Measurements from ENCODE around the gene A1BG.

The A1BG gene, protein sequence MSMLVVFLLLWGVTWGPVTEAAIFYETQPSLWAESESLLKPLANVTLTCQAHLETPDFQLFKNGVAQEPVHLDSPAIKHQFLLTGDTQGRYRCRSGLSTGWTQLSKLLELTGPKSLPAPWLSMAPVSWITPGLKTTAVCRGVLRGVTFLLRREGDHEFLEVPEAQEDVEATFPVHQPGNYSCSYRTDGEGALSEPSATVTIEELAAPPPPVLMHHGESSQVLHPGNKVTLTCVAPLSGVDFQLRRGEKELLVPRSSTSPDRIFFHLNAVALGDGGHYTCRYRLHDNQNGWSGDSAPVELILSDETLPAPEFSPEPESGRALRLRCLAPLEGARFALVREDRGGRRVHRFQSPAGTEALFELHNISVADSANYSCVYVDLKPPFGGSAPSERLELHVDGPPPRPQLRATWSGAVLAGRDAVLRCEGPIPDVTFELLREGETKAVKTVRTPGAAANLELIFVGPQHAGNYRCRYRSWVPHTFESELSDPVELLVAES

DNA sequence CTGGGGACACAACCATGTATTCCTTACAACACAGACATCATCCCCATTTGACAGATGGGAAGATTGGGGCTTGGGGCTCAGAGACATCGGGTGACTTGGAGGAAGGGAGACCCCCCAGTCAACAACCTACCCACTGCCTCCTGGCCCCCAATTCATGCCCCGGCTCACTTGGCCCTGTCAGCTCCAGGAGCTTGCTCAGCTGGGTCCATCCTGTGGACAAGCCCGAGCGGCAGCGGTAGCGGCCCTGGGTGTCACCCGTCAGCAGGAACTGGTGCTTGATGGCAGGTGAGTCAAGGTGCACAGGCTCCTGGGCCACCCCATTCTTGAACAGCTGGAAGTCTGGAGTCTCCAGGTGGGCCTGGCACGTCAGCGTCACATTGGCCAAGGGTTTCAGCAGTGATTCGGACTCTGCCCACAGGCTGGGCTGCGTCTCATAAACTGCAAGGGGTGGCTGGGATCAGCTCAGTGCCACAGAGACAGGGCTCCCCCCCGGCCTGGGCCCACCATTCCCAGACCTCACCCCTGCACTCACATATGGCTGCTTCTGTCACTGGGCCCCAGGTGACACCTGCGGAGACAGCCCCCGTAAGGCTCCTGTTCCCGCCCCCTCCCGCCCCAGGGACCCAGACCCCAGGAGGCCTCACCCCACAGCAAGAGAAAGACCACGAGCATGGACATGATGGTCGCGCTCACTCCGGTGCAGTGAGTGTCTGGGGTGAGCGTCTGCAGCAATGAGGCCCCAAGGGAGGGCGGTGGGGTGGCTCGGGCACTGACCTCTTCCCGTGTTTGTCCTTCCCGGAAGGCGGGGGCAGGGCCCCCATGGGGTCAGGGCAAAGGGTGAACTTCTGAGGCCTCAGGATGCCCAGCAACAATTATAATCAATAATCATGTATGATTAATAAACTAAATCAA is at the start of gene A1BG:
Gene A1BG, minus strand, starts transcription at position 733 of the 912 bp plus-strand sequence. Its CDS starts 55 bp downstream, at position 678.
- Histone ChIP-seq H3K4me1 (peaks cover 49 to 78% (median 64%) of the 10 kb centered on the region in 10 experiments), H3K9ac (0 out of 22 replicates have a peak within 1 kb of the TSS, but pooled peaks of 1 of the 11 experiments have one; percentile 23), H3K4me2 (peak within 1 kb of the TSS in 4 of 11 experiments; percentile 15 to 25 (median 18); a peak in 3 of 22 replicates), H3K27me3 (peaks cover 28 to 39% (median 32%) of the 10 kb centered on the region in 11 experiments), H3K27ac (no peak within 1 kb of the TSS), H4K20me1 (peaks cover 18 to 78% (median 68%) of the 10 kb centered on the region in 11 experiments), H3K36me3 (peaks cover 0 to 42% (median 25%) of the 10 kb centered on the region in 11 experiments; a peak in 17 of 22 replicates), H3K9me3 (replicated peaks in 1 of 11) (no peaks in the 10 kb centered on the region), H3K4me3 (no peak within 1 kb of the TSS)
- no peak for TF ChIP-seq Cebpa-rat (IDR thresholded peaks at IDR 0.05)

DNA sequence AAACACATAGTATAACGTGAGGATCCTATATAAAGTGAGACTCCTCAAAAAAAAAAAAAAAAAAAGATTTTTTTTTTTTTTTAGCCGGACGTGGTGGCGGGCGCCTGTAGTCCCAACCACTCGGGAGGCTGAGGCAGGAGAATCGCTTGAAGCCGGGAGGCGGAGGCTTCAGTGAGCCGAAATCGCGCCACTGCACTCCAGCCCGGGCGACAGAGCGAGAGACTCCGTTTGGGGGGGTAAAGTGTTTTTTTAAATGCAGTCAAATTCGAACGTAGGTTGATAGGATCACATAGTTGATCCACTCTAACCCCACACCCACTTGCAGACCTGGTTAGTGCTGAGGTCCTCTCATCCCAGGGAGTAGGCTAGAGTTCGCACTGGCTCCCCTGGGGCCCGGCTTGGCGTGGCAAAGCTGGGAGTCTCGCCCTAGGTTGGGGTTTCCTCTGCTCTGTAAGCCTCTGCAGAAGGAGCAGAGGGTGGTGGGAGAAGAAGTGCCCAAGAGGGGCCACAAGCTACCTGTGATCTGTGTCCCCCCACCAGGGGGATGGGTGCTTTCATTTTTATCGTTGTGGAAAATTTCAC is 48.6 kb upstream of the A1BG start:
- H3K4me3 ChIP-seq: peak overlapping the region; percentile 67 to 78 (median 70)
- peak overlapping the region; percentile 41 to 77 (median 64); a peak in 20 of 22 replicates for H3K27ac ChIP-seq
- no peak for TF ChIP-seq Cebpa-rat (IDR thresholded peaks at IDR 0.05)
- peaks cover 0 to 7% (median 0%) of the 10 kb centered on the region in 11 experiments; a peak in 4 of 22 replicates for H3K36me3 ChIP-seq
- H3K4me2 ChIP-seq: peak overlapping the region; percentile 68 to 91 (median 83)
- no peaks in the 10 kb centered on the region; a peak in 1 of 22 replicates for H3K9me3 ChIP-seq (replicated peaks in 1 of 11)
- peaks cover 18 to 29% (median 24%) of the 10 kb centered on the region in 10 experiments for H3K4me1 ChIP-seq
- H3K9ac ChIP-seq: peak overlapping the region; percentile 71 to 85 (median 80)
- no peaks in the 10 kb centered on the region for H3K27me3 ChIP-seq
- H4K20me1 ChIP-seq: peaks cover 0 to 16% (median 9%) of the 10 kb centered on the region in 11 experiments; a peak in 11 of 22 replicates

DNA sequence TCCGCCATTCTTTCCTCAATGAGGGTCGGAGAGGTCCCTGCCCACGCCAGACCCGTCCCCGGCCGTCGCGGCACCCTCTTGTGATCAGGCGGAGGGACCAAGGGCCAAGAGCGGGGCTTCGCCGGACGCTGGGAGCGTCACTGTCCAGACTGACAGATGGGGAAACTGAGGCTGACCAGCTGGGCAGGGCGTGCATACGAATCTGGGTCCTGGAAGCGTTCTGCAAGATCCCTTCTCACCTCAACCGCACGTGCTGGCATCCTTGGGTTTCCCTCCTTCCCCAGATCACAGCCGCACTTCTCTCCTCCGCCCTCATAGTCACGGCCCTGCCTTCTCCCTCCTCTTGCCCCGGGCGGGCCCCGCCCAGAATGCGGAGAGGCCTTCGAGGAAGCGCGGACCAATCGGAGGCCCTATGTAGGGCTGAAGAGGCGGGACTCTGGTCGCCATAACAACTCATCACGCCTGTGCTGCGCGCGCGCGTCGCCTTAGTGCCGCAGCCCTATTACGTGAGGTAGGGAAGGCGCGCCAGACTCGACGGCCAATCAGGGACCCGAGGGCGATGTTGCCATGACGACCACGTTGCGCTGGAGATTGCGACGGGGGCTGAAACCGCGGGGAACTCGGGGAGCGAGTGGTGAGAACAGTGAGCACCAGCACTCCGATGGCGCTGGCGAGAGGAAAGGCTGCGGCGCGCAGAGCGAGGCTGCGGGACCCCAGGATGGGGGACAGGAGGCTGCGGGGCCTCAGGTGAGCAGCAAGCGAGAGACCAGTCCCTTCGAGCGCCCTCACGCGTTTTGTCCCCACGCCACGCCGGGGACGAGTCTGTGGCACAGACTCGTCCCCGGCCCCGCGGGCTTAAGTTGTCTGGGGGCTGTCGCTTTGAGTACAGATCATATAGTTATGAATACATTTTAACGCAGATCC is 47.9 kb upstream of the A1BG start:
- peak in 1 of 11 experiments; percentile 59; a peak in 1 of 22 replicates for TF ChIP-seq Cebpa-rat (IDR thresholded peaks at IDR 0.05)
- H3K4me3 ChIP-seq: peak overlapping the region; percentile 67 to 78 (median 70)
- H3K27me3 ChIP-seq: peaks cover 0 to 7% (median 1%) of the 10 kb centered on the region in 11 experiments; a peak in 10 of 22 replicates
- H3K4me1 ChIP-seq: peaks cover 13 to 23% (median 18%) of the 10 kb centered on the region in 10 experiments
- no peaks in the 10 kb centered on the region; a peak in 1 of 22 replicates for H3K9me3 ChIP-seq (replicated peaks in 1 of 11)
- peaks cover 0 to 21% (median 15%) of the 10 kb centered on the region in 11 experiments; a peak in 13 of 22 replicates for H4K20me1 ChIP-seq
- H3K36me3 ChIP-seq: peaks cover 0 to 11% (median 1%) of the 10 kb centered on the region in 11 experiments; a peak in 8 of 22 replicates
- peak overlapping the region; percentile 75 to 91 (median 84) for H3K4me2 ChIP-seq
- peak overlapping the region; percentile 41 to 77 (median 64); a peak in 20 of 22 replicates for H3K27ac ChIP-seq
- peak overlapping the region; percentile 71 to 85 (median 80) for H3K9ac ChIP-seq

DNA sequence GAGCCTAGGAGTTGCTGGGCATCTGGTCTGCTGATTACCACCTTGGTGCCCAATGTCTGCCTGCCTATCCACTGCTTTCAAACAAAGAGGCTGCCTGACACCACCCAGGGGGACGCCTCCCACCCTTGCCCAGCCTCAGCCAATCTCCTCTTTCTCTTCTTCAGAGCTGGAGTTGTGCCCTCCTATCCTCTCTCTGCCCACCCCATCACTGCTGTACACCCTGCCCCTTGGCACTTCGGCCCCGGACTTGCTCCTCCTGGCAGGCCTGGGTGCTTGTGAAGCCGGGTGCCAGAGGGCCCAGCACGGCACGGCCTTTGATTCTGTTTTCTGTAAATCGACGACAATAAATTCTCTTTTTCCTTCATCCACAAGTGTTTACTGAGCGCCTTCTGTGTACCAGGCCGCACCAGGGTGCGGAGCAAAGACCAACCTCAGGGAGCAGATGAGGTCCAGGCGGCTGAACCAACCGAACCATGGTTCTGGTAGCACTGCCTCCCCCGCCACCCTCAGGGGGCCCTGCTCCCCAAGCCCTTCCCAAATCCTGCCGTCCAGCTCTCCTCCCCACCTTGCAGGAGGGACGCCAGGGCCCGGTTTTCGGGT is 47.1 kb upstream of the A1BG start:
- H3K4me3 ChIP-seq: peak overlapping the region in 2 of 10 experiments; percentile 18 to 67; a peak in 1 of 20 replicates

DNA sequence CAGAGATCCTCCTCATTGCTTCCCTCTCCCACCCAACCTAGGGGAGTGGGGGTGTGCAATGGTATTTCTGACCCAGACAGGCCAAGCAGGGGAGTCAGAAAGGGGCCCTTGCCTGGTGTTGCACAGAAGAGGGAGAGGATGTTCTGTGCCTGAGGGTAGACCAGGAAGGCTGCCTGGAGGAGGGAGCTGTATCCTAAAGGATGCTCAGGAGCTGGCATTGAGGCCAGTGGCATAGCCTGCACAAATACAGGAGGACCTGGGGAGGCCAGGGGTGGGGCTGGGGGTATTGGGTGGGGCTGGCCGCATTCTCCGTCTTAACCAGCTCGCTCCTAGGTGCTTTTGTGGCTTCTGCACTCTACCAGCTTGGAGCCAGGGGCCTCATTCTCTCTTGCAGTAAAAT is 46.6 kb upstream of the A1BG start:
- Histone ChIP-seq H3K27ac (no peak overlapping the region), H3K4me2 (no peak overlapping the region), H3K27me3 (peaks cover 0 to 16% (median 7%) of the 10 kb centered on the region in 11 experiments; a peak in 12 of 22 replicates), H4K20me1 (peaks cover under 1 to 34% (median 28%) of the 10 kb centered on the region in 11 experiments; a peak in 21 of 22 replicates), H3K9ac (no peak overlapping the region), H3K36me3 (peaks cover 6 to 24% (median 14%) of the 10 kb centered on the region in 11 experiments), H3K4me1 (peaks cover 13 to 23% (median 18%) of the 10 kb centered on the region in 10 experiments), H3K4me3 (no peak overlapping the region), H3K9me3 (replicated peaks in 1 of 11) (no peaks in the 10 kb centered on the region; a peak in 1 of 22 replicates)
- no peak for TF ChIP-seq Cebpa-rat (IDR thresholded peaks at IDR 0.05)

More for the DNA sequence above, 47.1 kb upstream of the A1BG start:
- Histone ChIP-seq H3K36me3 (peaks cover 1 to 19% (median 9%) of the 10 kb centered on the region in 11 experiments; a peak in 17 of 22 replicates), H3K9ac (peak overlapping the region in 5 of 11 experiments; percentile 9 to 46 (median 31); a peak in 4 of 22 replicates), H3K4me1 (peaks cover 13 to 23% (median 18%) of the 10 kb centered on the region in 10 experiments), H3K9me3 (replicated peaks in 1 of 11) (no peaks in the 10 kb centered on the region; a peak in 1 of 22 replicates), H3K27me3 (peaks cover 0 to 13% (median 7%) of the 10 kb centered on the region in 11 experiments; a peak in 12 of 22 replicates), H4K20me1 (peaks cover 0 to 29% (median 23%) of the 10 kb centered on the region in 11 experiments; a peak in 19 of 22 replicates), H3K4me2 (peak overlapping the region; percentile 52 to 90 (median 74)), H3K27ac (peak overlapping the region in 4 of 11 experiments; percentile 17 to 47 (median 34); a peak in 4 of 22 replicates)
- no peak for TF ChIP-seq Cebpa-rat (IDR thresholded peaks at IDR 0.05)

DNA sequence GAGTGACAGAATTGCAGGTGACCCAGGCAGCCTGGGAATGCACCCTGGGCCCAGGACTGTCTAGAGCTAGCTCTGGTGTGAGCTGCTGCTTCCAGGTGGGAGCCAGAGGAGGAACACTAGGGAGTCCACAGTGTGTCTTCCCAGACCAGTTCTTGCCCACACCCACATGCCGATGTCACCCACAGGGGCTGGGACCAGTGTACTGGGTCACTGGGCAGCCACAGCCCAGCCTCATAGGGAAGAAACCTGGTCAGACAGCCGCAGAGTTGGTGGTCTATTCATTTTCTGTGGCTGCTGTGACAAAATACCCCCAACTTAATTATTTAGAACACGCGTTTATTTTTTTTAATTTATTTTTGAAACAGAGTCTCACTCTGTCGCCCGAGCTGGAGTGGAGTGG is 45.3 kb upstream of the A1BG start:
- Histone ChIP-seq H3K4me2 (no peak overlapping the region), H3K27ac (no peak overlapping the region), H3K4me3 (no peak overlapping the region), H3K4me1 (peaks cover 13 to 23% (median 18%) of the 10 kb centered on the region in 10 experiments), H3K9ac (no peak overlapping the region), H3K36me3 (peaks cover 20 to 37% (median 28%) of the 10 kb centered on the region in 11 experiments), H3K9me3 (replicated peaks in 1 of 11) (no peaks in the 10 kb centered on the region), H4K20me1 (peaks cover 14 to 48% (median 41%) of the 10 kb centered on the region in 11 experiments; a peak in 21 of 22 replicates), H3K27me3 (peaks cover 0 to 16% (median 7%) of the 10 kb centered on the region in 11 experiments; a peak in 12 of 22 replicates)
- TF ChIP-seq Cebpa-rat (IDR thresholded peaks at IDR 0.05): no peak
